ENCODE results near the gene VKORC1L1.
"Not testable (repeated sequence)": the region's sequence is repeated elsewhere in the genome, so short reads cannot be mapped to it uniquely, and the experiment has no call there.

GRCh38 chr7:65869312-65869711 lies 3.6 kb upstream of the VKORC1L1 start:
- not testable (repeated sequence) for TF ChIP-seq ZNF274 (IDR thresholded peaks at IDR 0.05; ENCODE audit: low read depth, low read length); YY1 (IDR thresholded peaks at IDR 0.05; ENCODE audit: insufficient read depth, insufficient read length)
